GM13977 (cell line): ENCODE results near the gene KCNIP4.

Experiments
- DNase-seq: peaks from one replicate; pipeline ENCODE4 v3.0.0; 2012; ENCODE audit warnings: low spot score
- in situ Hi-C: fragments of 300-500 bp; cut with MboI; formaldehyde crosslinking; loops from one replicate; pipeline ENCODE4 v1.12.0; 2022; ENCODE audit warnings: low sequenced_read_pairs, low pct_unique_long_range_greater_than_20kb, mixed read lengths, inconsistent platforms; ENCODE audit not compliant: unreplicated experiment
- TF ChIP-seq, protein P1 (sequence below): IDR thresholded peaks from 2 replicates; pipeline ENCODE4 v1.5.1; 2012; ENCODE audit warnings: mild to moderate bottlenecking, control low read depth; ENCODE audit not compliant: insufficient read depth; ENCODE audit errors: extremely low read depth, missing control alignments

KCNIP4 gene

GRCh38 chr4:21554500-21554899, 394.1 kb downstream of the KCNIP4 start:
- TF ChIP-seq, protein P1, sequence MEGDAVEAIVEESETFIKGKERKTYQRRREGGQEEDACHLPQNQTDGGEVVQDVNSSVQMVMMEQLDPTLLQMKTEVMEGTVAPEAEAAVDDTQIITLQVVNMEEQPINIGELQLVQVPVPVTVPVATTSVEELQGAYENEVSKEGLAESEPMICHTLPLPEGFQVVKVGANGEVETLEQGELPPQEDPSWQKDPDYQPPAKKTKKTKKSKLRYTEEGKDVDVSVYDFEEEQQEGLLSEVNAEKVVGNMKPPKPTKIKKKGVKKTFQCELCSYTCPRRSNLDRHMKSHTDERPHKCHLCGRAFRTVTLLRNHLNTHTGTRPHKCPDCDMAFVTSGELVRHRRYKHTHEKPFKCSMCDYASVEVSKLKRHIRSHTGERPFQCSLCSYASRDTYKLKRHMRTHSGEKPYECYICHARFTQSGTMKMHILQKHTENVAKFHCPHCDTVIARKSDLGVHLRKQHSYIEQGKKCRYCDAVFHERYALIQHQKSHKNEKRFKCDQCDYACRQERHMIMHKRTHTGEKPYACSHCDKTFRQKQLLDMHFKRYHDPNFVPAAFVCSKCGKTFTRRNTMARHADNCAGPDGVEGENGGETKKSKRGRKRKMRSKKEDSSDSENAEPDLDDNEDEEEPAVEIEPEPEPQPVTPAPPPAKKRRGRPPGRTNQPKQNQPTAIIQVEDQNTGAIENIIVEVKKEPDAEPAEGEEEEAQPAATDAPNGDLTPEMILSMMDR, result no peak
- in situ Hi-C loops, result no loop called here
- no peak for DNase-seq

DNA sequence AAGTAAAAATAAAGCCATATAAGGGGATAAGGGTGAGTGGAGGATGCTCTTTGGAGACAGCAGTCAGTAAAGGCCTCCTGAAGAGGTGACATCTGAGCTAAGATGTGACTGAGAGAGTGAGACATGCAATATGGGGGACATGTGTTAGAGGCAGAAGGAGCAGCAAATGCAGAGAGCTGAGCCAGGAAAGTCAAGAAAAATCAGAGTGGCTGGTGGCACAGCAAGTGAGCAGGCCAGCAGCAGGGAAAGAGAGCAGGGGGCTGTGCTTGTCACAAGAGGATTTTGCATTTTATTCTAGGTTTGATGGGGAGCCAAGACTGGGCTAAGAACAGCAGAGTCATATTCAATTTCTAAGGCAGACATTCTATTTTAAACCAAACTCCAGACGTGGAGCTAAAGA, 394.5 kb downstream of the KCNIP4 start:
- no peak for DNase-seq
- in situ Hi-C loops, result no loop called here
- TF ChIP-seq, protein P1, result no peak

GRCh38 chr4:21552455-21552854, 396.1 kb downstream of the KCNIP4 start:
- in situ Hi-C loops, result no loop called here
- TF ChIP-seq, protein P1, result no peak
- DNase-seq, result no peak

GRCh38 chr4:21544955-21545354, 403.6 kb downstream of the KCNIP4 start:
- DNase-seq, result no peak
- in situ Hi-C loops, result no loop called here
- TF ChIP-seq, protein P1, result no peak

DNA sequence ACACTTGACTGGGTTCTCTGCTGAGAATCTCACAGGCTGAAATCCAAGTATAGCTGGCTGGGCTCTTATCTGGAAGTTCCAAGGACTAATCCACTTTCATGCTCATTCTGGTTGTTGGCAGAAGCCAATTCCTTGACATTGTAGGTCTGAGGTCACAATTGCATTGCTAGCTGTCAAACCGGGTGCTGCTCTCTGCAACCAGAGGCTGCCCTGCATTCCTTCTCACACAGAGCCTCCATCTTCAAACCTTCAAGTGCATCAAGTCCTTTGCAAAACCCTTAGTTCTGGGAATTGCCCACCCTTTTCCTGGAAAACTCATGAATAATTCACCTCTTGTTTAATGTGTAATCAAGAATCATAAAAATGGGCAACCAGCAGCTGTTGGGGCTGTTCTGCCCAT, 404.2 kb downstream of the KCNIP4 start:
- in situ Hi-C loops, result no loop called here
- no peak for DNase-seq
- TF ChIP-seq, protein P1, result no peak

DNA sequence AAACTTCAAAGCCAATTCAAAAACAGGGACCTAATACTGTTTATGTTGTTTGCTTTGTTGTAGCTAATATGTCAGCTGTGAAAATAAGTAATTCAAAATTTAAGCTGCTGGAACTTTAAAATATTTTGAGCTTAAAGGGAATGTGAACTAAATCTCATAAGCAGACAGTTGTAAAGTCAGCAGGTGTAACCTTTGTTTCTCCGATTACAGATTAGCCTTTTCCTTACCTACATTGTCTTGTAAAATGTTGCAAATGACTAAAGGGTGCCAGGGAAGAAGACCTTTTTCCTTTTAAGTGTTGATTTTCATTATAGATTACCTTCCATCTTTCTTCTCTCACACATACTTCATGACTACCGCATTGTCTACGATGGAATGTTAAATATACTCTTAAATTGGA, 405.1 kb downstream of the KCNIP4 start:
- TF ChIP-seq, protein P1, result no peak

DNA sequence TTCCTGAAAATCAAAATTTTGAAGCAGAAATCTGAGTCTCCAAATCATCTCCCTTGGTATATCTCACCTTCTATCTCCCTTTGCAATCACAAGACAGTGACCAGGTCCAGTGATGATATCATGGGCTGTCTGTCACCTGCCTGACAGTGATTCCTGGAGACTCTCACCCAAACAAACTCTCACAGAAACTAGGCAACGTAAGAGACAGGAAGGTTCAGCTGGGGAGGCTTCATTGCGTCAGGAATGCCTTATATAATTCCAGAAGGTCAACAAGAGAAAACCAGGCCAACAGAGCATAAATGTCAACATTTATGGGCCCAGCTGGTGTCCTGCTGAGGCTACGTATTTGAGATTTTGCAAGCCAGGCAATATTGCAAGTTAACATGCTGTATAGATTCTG, 412.7 kb downstream of the KCNIP4 start:
- in situ Hi-C loops, result no loop called here
- no peak for DNase-seq
- TF ChIP-seq, protein P1, result no peak

More for the DNA sequence above, 405.1 kb downstream of the KCNIP4 start:
- no peak for DNase-seq
- in situ Hi-C loops, result no loop called here
